ENCODE results near the gene CACNA1E. TPM values are rescaled to one million over a fixed set of nuclear protein-coding genes. Genes with fewer than 3 reads are reported as not detected.

Gene CACNA1E
- total RNA-seq, 1 donor from 2014 or later = not detected

GRCh38 chr1:181793831-181794230 lies 310.5 kb downstream of the CACNA1E start:
- Histone ChIP-seq H3K4me1 (no peaks in the 10 kb centered on the region), H3K4me3 (no peak overlapping the region), H3K27me3 (no peaks in the 10 kb centered on the region), H3K9me3 (no peaks in the 10 kb centered on the region), H3K36me3 (no peaks in the 10 kb centered on the region), H3K27ac (no peak overlapping the region)
- intact Hi-C loops (cut with DNase I) = no loop called here
- TF ChIP-seq POLR2AphosphoS5 (IDR thresholded peaks at IDR 0.05; ENCODE audit: insufficient read depth in 1 of 2, low read depth in 1 of 2) = no peak
- no peak for TF ChIP-seq POLR2A (IDR thresholded peaks at IDR 0.05)
- TF ChIP-seq CTCF (IDR thresholded peaks at IDR 0.05) = no peak
- DNase-seq (ENCODE audit: extremely low spot score in 2 of 2) = no peak

- intact Hi-C loops (cut with DNase I) = no loop called here
- no peaks in the 10 kb centered on the region for H3K9me3 ChIP-seq
- H3K36me3 ChIP-seq = no peaks in the 10 kb centered on the region
- DNase-seq (ENCODE audit: extremely low spot score in 2 of 2) = no peak
- H3K27ac ChIP-seq = no peak overlapping the region
- no peaks in the 10 kb centered on the region for H3K27me3 ChIP-seq
- no peak for TF ChIP-seq POLR2A (IDR thresholded peaks at IDR 0.05)
- TF ChIP-seq CTCF (IDR thresholded peaks at IDR 0.05) = no peak
- TF ChIP-seq POLR2AphosphoS5 (IDR thresholded peaks at IDR 0.05; ENCODE audit: insufficient read depth in 1 of 2, low read depth in 1 of 2) = no peak
- no peak overlapping the region for H3K4me3 ChIP-seq
- no peaks in the 10 kb centered on the region for H3K4me1 ChIP-seq
These were observed 311.0 kb downstream of the CACNA1E start for GRCh38 chr1:181794332-181794731.

GRCh38 chr1:181798191-181798926 lies 315.0 kb downstream of the CACNA1E start:
- H3K27me3 ChIP-seq = no peaks in the 10 kb centered on the region
- intact Hi-C loops (cut with DNase I) = no loop called here

GRCh38 chr1:181801617-181802016 lies 318.3 kb downstream of the CACNA1E start:
- Histone ChIP-seq H3K27me3 (no peaks in the 10 kb centered on the region), H3K9me3 (no peaks in the 10 kb centered on the region), H3K4me3 (no peak overlapping the region), H3K27ac (no peak overlapping the region), H3K4me1 (no peaks in the 10 kb centered on the region), H3K36me3 (no peaks in the 10 kb centered on the region)
- no peak for TF ChIP-seq POLR2A (IDR thresholded peaks at IDR 0.05)
- DNase-seq (ENCODE audit: extremely low spot score in 2 of 2) = no peak
- intact Hi-C loops (cut with DNase I) = no loop called here

More at GRCh38 chr1:181798191-181798926, 315.0 kb downstream of the CACNA1E start:
- H3K9me3 ChIP-seq = no peaks in the 10 kb centered on the region
- no peak overlapping the region for H3K4me3 ChIP-seq
- H3K36me3 ChIP-seq = no peaks in the 10 kb centered on the region
- no peak overlapping the region for H3K27ac ChIP-seq
- H3K4me1 ChIP-seq = no peaks in the 10 kb centered on the region
- DNase-seq (ENCODE audit: extremely low spot score in 2 of 2) = no peak
- TF ChIP-seq POLR2AphosphoS5 (IDR thresholded peaks at IDR 0.05; ENCODE audit: insufficient read depth in 1 of 2, low read depth in 1 of 2) = no peak
- TF ChIP-seq POLR2A (IDR thresholded peaks at IDR 0.05) = no peak
- TF ChIP-seq CTCF (IDR thresholded peaks at IDR 0.05) = no peak

GRCh38 chr1:181802466-181802865 lies 319.1 kb downstream of the CACNA1E start:
- Histone ChIP-seq H3K4me1 (no peaks in the 10 kb centered on the region), H3K4me3 (no peak overlapping the region), H3K36me3 (no peaks in the 10 kb centered on the region), H3K27me3 (no peaks in the 10 kb centered on the region), H3K9me3 (no peaks in the 10 kb centered on the region), H3K27ac (no peak overlapping the region)
- TF ChIP-seq CTCF (IDR thresholded peaks at IDR 0.05) (no peak), POLR2A (IDR thresholded peaks at IDR 0.05) (no peak), POLR2AphosphoS5 (IDR thresholded peaks at IDR 0.05; ENCODE audit: insufficient read depth in 1 of 2, low read depth in 1 of 2) (no peak)
- DNase-seq (ENCODE audit: extremely low spot score in 2 of 2) = no peak
- intact Hi-C loops (cut with DNase I) = no loop called here
